Adrenal gland (tissue), 5 donors: ENCODE measurements around the gene KBTBD3.

Experiments
- POLR2A ChIP-seq, 2 donors: fragments of 450-650 bp; IDR thresholded peaks; one replicate each; pipeline ENCODE4 v1.6.1; 2017; ENCODE audit warnings: antibody characterized with exemption in 2 of 2, mild to moderate bottlenecking in 2 of 2, moderate library complexity in 1 of 2
- TF ChIP-seq, protein P1 (sequence below), 6 experiments: fragments of 450-650 bp in 4 of 6; fragments of 200-600 bp in 2 of 6; sonication (generic) in 1 of 6; IDR thresholded peaks; 1 replicate in 5 of 6; 2 replicates in 1 of 6; pipeline versions ENCODE4 v1.5.1 to v1.8.0; 2016 to 2021; ENCODE audit warnings: antibody characterized with exemption in 6 of 6, mild to moderate bottlenecking in 2 of 6, moderate library complexity in 1 of 6
- donor health status: DM: no; HTN: no; CAD: no.

DNA sequence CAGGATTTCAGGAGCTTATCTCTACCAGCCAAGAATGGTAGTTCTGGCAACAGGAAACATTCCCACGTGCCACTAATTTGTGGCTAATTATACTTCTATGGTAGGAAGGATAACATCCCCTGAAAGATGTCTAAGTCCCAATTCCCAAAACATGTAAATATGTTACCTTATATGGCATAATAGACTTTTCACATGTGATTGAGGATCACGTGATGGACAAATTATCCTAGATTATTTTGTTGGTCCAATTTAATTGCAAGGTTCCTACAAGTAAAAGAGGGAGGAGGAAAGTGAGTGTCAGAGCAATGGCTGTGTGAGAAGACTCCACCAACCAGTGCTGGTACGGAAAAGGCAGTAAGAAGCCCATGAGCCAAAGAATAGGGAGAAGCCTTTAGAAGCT is 45.2 kb downstream of the KBTBD3 start:
- TF ChIP-seq, protein P1, sequence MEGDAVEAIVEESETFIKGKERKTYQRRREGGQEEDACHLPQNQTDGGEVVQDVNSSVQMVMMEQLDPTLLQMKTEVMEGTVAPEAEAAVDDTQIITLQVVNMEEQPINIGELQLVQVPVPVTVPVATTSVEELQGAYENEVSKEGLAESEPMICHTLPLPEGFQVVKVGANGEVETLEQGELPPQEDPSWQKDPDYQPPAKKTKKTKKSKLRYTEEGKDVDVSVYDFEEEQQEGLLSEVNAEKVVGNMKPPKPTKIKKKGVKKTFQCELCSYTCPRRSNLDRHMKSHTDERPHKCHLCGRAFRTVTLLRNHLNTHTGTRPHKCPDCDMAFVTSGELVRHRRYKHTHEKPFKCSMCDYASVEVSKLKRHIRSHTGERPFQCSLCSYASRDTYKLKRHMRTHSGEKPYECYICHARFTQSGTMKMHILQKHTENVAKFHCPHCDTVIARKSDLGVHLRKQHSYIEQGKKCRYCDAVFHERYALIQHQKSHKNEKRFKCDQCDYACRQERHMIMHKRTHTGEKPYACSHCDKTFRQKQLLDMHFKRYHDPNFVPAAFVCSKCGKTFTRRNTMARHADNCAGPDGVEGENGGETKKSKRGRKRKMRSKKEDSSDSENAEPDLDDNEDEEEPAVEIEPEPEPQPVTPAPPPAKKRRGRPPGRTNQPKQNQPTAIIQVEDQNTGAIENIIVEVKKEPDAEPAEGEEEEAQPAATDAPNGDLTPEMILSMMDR (IDR thresholded peaks at IDR 0.05): no peak
- TF ChIP-seq POLR2A (IDR thresholded peaks at IDR 0.05): no peak
